Uterus (tissue), 4 donors: Measurements from ENCODE around the gene FAM184B. TPM values are rescaled to one million over a fixed set of nuclear protein-coding genes. Genes with fewer than 3 reads are reported as not detected.

Source experiments
- DNase-seq, 2 donors: peaks; one replicate each; pipeline ENCODE4 v3.0.0-alpha.2; 2019 to 2020
- H3K27ac ChIP-seq, 2 donors: fragments of 200-600 bp; sonication (generic); 1 replicate in 1 of 2; 2 replicates in 1 of 2; pipeline ENCODE4 v1.5.1; 2016 to 2018
- H3K27me3 ChIP-seq, 2 donors: fragments of 200-600 bp; sonication (generic); one replicate each; pipeline ENCODE4 v1.5.1; 2018 to 2019; ENCODE audit warnings: control low read depth in 1 of 2
- H3K36me3 ChIP-seq, 2 donors: fragments of 200-600 bp; sonication (generic); one replicate each; pipeline ENCODE4 v1.5.1; 2019; ENCODE audit warnings: control low read depth in 1 of 2
- H3K4me1 ChIP-seq, 2 donors: fragments of 200-600 bp; sonication (generic); one replicate each; pipeline ENCODE4 v1.5.1; 2018 to 2019; ENCODE audit warnings: control low read depth in 1 of 2
- H3K4me3 ChIP-seq, 2 donors: fragments of 200-600 bp; sonication (generic); 1 replicate in 1 of 2; 2 replicates in 1 of 2; pipeline ENCODE4 v1.5.1; 2018 to 2019; ENCODE audit warnings: mild to moderate bottlenecking in 1 of 2
- H3K9me3 ChIP-seq, 2 donors: fragments of 200-600 bp; sonication (generic); one replicate each; pipeline ENCODE4 v1.5.1; 2019; ENCODE audit warnings: control low read depth in 1 of 2
- POLR2A ChIP-seq, 2 donors: fragments of 450-650 bp; IDR thresholded peaks; one replicate each; pipeline ENCODE4 v1.6.1; 2016; ENCODE audit warnings: antibody characterized with exemption in 2 of 2, mild to moderate bottlenecking in 1 of 2, moderate library complexity in 1 of 2
- intact Hi-C: fragments of 100-400 bp; cut with DNase I; formaldehyde crosslinking; loops from one replicate; pipeline ENCODE4 v1.15.1; 2023; ENCODE audit warnings: low total_unique reads
- total RNA-seq, 4 donors: library from RNA; depleted of rRNA in 3 of 4; stranded (reverse); fragments of >200 nt in 3 of 4; gene quantifications; one replicate each; pipeline versions ENCODE4 v1.1.0 to v1.2.4, GENCODE V29; 2014 to 2023
- TF ChIP-seq, protein P1 (sequence below), 4 experiments: fragments of 200-600 bp in 2 of 4; fragments of 450-650 bp in 2 of 4; sonication (generic) in 2 of 4; IDR thresholded peaks; one replicate each; pipeline ENCODE4 v1.5.1; 2016 to 2019; ENCODE audit warnings: antibody characterized with exemption in 4 of 4, mild to moderate bottlenecking in 2 of 4, moderate library complexity in 1 of 4
- donor health status: DM: yes; HTN: yes; CAD: no.

Gene FAM184B
- total RNA-seq, 4 donors from 2014 or later = 0.07 TPM; not detected in 3

DNA sequence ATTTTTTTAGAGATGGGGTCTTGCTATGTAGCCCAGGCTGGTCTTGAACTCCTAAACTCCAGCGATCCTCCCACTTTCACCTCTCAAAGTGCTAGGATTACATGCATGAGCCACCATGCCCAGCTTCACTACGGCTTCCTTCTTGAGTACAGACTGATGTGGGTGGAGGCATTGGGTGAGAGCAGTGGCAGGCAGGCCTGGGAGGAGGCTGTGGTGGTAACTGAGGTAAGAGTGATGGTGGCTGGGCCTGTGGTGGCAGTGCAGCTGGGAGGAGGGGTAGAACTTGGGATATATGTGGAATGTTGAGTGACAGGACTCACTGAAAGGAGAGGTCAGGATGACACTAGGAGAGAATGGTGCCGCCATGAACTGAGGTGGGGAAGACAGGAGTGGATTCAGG is 86.1 kb downstream of the FAM184B start:
- Histone ChIP-seq H3K36me3 (no peaks in the 10 kb centered on the region), H3K4me3 (no peak overlapping the region), H3K27ac (no peak overlapping the region), H3K9me3 (no peaks in the 10 kb centered on the region), H3K4me1 (no peaks in the 10 kb centered on the region), H3K27me3 (no peaks in the 10 kb centered on the region)
- TF ChIP-seq POLR2A (IDR thresholded peaks at IDR 0.05) = no peak
- TF ChIP-seq, protein P1, sequence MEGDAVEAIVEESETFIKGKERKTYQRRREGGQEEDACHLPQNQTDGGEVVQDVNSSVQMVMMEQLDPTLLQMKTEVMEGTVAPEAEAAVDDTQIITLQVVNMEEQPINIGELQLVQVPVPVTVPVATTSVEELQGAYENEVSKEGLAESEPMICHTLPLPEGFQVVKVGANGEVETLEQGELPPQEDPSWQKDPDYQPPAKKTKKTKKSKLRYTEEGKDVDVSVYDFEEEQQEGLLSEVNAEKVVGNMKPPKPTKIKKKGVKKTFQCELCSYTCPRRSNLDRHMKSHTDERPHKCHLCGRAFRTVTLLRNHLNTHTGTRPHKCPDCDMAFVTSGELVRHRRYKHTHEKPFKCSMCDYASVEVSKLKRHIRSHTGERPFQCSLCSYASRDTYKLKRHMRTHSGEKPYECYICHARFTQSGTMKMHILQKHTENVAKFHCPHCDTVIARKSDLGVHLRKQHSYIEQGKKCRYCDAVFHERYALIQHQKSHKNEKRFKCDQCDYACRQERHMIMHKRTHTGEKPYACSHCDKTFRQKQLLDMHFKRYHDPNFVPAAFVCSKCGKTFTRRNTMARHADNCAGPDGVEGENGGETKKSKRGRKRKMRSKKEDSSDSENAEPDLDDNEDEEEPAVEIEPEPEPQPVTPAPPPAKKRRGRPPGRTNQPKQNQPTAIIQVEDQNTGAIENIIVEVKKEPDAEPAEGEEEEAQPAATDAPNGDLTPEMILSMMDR (IDR thresholded peaks at IDR 0.05) = no peak
- DNase-seq = no peak
- intact Hi-C loops = no loop called here

- Histone ChIP-seq H3K27me3 (no peaks in the 10 kb centered on the region), H3K36me3 (no peaks in the 10 kb centered on the region), H3K9me3 (no peaks in the 10 kb centered on the region), H3K4me3 (no peak overlapping the region), H3K4me1 (no peaks in the 10 kb centered on the region), H3K27ac (no peak overlapping the region)
- intact Hi-C loops = no loop called here
- TF ChIP-seq POLR2A (IDR thresholded peaks at IDR 0.05) = no peak
- TF ChIP-seq, protein P1 (IDR thresholded peaks at IDR 0.05) = no peak
- no peak for DNase-seq
Measured at GRCh38 chr4:17694552-17694951, 86.9 kb downstream of the FAM184B start.

DNA sequence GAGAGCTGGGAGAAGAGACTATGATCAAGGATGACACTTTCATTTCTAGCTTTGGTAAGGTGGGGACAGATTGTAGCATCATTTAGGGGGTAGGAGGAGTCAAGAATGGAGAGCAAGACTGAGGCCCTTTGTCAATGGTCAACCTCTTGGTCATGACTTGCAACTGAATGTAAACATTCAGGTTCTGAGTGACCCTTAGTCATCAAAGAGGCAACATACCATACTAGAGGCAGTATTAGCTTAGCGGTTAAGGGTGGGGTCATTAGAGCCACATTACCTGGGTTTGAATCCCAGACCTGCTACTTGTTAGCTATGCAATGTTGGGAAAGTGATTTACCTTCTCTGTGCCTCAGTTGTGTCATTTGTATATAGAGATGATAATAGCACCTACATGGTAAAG is 90.5 kb downstream of the FAM184B start:
- Histone ChIP-seq H3K4me3 (no peak overlapping the region), H3K36me3 (no peaks in the 10 kb centered on the region), H3K9me3 (no peaks in the 10 kb centered on the region), H3K27ac (no peak overlapping the region), H3K27me3 (no peaks in the 10 kb centered on the region), H3K4me1 (no peaks in the 10 kb centered on the region)
- no peak for TF ChIP-seq POLR2A (IDR thresholded peaks at IDR 0.05)
- TF ChIP-seq, protein P1 (IDR thresholded peaks at IDR 0.05) = no peak
- no peak for DNase-seq
- intact Hi-C loops = no loop called here

GRCh38 chr4:17690135-17690534 is 91.3 kb downstream of the FAM184B start:
- TF ChIP-seq, protein P1 (IDR thresholded peaks at IDR 0.05) = no peak
- TF ChIP-seq POLR2A (IDR thresholded peaks at IDR 0.05) = no peak
- H3K9me3 ChIP-seq = no peaks in the 10 kb centered on the region
- no peaks in the 10 kb centered on the region for H3K36me3 ChIP-seq
- H3K4me3 ChIP-seq = no peak overlapping the region
- no peaks in the 10 kb centered on the region for H3K4me1 ChIP-seq
- H3K27ac ChIP-seq = no peak overlapping the region
- intact Hi-C loops = no loop called here
- DNase-seq = no peak
- no peaks in the 10 kb centered on the region for H3K27me3 ChIP-seq

DNA sequence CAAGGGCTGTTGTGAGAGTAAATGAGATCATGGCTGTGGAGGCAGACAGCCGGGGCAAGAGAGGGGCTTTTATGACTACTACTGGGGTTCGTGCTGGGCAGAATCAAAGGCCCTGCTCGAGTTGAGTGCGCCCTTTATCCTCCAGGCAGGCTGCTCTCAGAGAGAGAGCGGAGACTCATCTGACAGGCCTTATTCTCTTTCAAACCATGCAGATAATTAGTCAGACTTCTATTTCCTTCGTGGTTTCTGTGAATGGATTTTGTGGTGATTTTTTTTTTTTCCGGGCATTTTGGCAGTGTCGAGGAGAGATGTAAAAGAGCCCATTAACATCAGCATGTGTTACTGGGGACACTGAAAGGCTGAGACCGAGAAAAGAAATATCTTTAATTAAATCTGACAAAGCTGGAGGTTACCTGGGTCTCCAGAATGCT is 93.4 kb downstream of the FAM184B start:
- intact Hi-C loops = no loop called here
- TF ChIP-seq POLR2A (IDR thresholded peaks at IDR 0.05) = no peak
- TF ChIP-seq, protein P1 (IDR thresholded peaks at IDR 0.05) = no peak
- DNase-seq = no peak
- H3K4me1 ChIP-seq = no peaks in the 10 kb centered on the region
- H3K27me3 ChIP-seq = no peaks in the 10 kb centered on the region
- H3K4me3 ChIP-seq = no peak overlapping the region
- H3K27ac ChIP-seq = no peak overlapping the region
- H3K9me3 ChIP-seq = no peaks in the 10 kb centered on the region
- no peaks in the 10 kb centered on the region for H3K36me3 ChIP-seq
